NCI-H510A (cell line): ENCODE results near the gene TRPC1.
"Not testable (repeated sequence)": the region's sequence is repeated elsewhere in the genome, so short reads cannot be mapped to it uniquely, and the experiment has no call there.

Source experiments
- DNase-seq: peaks from one replicate; lab custom pipeline; 2025; lab: John Stamatoyannopoulos, UW

TRPC1 gene

GRCh38 chr3:142723968-142724681 is at the start of gene TRPC1:
Gene TRPC1 (plus strand): TSS chr3:142724034. CDS start chr3:142724560, 526 bp downstream.
- peak; percentile 28 for DNase-seq

DNA sequence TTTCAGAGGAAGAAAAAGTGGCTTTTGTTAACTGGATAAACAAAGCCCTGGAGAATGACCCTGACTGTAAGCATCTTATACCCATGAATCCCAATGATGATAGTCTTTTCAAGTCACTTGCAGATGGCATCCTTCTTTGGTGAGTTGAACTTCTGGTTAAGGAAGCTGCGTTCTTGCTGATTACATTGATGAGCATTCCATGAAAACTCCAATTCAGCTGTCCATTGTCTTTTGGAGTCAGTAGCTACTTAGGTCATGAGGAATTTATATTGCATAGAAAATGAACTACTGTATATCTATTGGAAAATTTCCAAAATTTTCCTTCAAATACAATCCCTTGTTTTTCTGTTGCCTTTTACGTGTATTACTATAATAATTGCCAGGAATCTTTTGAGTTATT is 47.7 kb upstream of the TRPC1 start:
- no peak for DNase-seq

GRCh38 chr3:142680710-142681109 is 43.1 kb upstream of the TRPC1 start:
- no peak for DNase-seq

- no peak for DNase-seq
Observed at GRCh38 chr3:142690613-142691012, 33.2 kb upstream of the TRPC1 start.

- no peak for DNase-seq
Observed at GRCh38 chr3:142691527-142691926, 32.3 kb upstream of the TRPC1 start.

- DNase-seq = no peak
Observed at GRCh38 chr3:142693136-142693853, 30.5 kb upstream of the TRPC1 start.

DNA sequence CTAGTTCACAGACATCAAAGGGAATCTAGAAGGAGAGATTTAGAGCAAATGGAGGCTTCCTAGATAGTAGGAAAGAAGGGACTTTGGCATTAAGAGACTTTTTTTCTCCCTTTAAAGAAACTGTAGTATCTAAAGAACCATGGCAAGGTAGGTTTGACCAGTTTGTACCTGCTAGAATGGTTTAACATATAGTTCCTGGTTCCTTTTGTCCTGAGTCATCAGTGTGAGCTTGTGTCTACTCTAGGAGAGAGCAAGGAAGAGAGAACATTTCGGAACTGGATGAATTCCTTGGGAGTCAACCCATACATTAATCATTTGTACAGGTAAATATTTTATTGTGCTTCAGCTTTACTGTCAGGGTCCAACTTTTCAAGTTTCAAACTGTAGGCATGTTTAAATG is 29.6 kb upstream of the TRPC1 start:
- no peak for DNase-seq

- no peak for DNase-seq
Observed at GRCh38 chr3:142705198-142705597, 18.6 kb upstream of the TRPC1 start.

DNA sequence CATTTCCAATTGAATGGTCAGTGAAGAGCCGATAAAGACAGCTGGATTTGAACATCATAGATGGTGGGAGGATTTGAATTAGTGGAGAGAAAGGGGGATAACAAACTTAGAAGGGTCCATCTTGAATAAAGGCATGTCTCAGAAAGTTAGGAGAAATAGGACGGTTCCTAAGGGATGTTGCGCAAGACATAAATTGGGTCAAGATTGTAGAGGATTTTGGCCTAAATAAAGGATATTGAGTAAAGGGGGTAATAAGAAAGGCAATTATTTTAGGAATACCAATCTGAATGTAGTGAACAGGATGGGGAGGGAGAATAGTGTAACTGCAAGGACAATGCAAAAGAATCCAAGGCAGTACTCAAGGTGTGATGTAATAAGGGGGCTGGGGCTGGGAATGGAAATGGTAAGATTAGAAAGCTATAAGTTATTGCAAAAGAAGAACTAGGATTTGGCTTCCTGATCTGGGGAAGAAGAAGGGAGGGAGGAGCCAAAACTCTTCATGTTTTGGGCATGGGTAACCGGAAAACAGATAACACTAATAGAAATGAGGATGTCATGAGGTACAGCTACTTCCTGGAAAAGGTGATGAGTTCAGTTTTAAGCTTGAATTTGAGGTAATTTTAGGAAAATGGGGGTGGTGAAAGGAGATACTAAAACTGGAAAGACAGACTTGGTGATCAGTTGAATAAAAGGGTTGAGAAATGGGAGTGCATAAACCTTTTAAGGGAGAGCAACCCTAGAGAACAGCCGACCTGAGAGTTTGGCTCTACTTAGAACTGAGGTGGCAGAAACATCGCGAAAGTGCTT is 17.3 kb upstream of the TRPC1 start:
- DNase-seq = no peak

- no peak for DNase-seq
Observed at GRCh38 chr3:142709207-142709606, 14.6 kb upstream of the TRPC1 start.

- DNase-seq = not testable (repeated sequence)
Observed at GRCh38 chr3:142714882-142715281, 9.0 kb upstream of the TRPC1 start.

- no peak for DNase-seq
Observed at GRCh38 chr3:142716102-142716501, 7.7 kb upstream of the TRPC1 start.

DNA sequence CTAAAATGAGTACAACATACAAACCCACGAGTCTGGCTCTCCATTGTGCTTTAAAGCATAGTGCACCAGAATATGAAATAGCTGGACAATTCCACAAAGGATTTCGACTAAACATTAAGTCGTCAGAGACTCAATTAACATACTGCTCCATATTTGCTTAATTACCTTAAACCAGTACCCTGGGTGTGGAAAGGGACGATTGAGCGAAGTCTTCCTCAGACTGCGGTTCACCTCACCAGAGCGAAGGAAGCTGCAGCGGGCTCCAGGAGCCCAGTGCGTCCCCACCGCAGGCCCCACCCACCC is 218 bp upstream of the TRPC1 start:
- no peak for DNase-seq

- peak; percentile 3 for DNase-seq
Observed at GRCh38 chr3:142724682-142725356, 985 bp downstream of the TRPC1 start.

DNA sequence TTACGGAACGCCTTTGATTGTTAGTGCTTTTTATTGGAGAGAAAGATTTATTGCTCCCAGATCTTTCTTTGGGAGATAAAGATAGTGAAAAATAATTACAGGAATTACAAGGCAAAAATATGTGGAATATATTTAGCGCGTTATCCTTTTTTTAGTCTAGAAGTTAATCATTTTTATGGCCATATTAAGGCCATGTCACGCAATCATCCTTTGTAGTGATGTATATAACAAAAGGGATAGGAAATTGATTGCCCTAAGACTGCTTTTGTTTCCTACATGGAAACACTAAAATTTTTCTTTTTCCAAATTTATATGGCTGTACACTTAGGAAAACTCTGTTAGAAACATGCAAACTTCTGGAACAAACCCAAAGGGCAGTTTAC is 1.5 kb downstream of the TRPC1 start:
- no peak for DNase-seq

GRCh38 chr3:142726017-142726416 is 2.2 kb downstream of the TRPC1 start:
- no peak for DNase-seq

DNA sequence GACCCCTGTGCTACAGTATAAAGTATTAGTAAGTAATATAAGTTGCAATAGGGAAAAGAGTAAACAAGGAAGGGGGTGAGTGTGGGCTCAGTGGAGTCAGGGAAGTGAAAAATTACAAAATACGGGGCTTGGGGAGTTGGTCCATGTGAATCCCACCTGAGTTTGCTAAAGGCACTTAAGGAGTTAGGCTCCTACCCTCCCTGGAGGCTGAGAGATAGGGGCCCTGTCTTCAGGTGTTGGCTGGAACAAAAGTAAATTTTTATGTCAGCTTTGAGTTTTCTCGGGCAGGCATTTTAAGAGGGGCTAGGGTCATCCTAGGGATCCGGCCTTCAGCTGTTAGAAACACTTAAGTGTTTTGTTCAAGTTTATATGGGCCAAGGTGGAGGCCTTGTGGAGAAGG is 8.2 kb downstream of the TRPC1 start:
- DNase-seq = no peak

GRCh38 chr3:142734834-142735233 is 11.0 kb downstream of the TRPC1 start:
- DNase-seq = no peak

- no peak for DNase-seq
Observed at GRCh38 chr3:142735462-142735861, 11.6 kb downstream of the TRPC1 start.

DNA sequence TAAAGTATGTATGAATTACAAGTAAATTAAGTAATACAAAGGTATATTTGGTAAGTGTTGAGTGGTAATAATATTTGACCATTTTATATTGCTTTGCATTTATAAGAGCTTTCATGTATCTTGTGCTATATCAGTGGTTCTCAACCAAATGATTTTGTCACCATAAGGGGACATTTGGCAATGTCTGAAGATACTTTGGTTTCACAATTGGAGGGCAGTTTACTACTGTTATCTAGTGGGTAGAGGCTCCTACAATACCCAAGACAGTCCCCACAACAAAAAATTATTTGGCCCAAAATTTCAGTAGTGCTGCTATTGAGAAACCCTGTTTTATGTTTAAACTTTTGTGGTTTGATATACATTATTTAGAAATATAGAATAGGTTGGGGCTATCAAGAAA is 14.6 kb downstream of the TRPC1 start:
- DNase-seq = no peak

DNA sequence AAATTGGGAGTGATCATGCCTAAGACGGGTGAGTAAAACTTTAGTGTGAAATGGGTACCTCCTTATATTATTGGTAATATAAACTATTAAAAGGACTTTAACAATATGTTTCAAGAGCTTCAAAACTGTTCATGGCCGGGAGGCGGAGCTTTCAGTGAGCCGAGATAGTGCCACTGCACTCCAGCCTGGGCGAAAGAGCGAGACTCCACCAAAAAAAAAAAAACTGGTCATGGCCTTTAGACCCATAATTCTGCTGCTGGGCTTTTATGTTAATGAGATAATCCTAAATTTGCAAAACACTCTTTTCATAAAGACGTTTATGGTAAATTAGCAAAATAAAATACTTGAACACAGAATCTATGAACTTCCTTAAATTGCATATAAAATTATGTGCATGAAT is 22.8 kb downstream of the TRPC1 start:
- DNase-seq = no peak

DNA sequence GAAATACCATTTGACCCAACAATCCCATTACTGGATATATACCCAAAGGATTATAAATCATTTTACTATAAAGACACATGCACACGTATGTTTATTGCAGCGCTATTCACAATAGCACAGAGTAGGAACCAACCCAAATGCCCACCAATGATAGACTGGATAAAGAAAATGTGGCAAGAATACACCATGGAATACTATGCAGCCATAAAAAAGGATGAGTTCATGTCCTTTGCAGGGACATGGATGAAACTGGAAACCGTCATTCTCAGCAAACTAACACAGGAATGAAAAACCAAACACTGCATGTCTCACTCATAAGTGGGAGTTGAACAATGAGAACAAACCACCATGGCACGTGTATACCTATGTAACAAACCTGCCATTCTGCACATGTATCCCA is 26.7 kb downstream of the TRPC1 start:
- DNase-seq = not testable (repeated sequence)
